Activated B cell treated with CpG ODN at 0.5 μM for 24 hours (primary cell): ENCODE data around the gene IGDCC3. TPM values are rescaled to one million over a fixed set of nuclear protein-coding genes. Genes with fewer than 3 reads are reported as not detected.
"Not testable (repeated sequence)": the region's sequence is repeated elsewhere in the genome, so short reads cannot be mapped to it uniquely, and the experiment has no call there.

Source experiments
- ATAC-seq: fragments of 200-7000 bp; cut with Tn5 transposase; one replicate; pipeline ENCODE4 v1.10.0; 2021; ENCODE audit warnings: low read depth, mild to moderate bottlenecking, moderate library complexity
- CTCF ChIA-PET: fragments of 350-600 bp; sonication (Branson Sonifier 250); formaldehyde crosslinking; loops from one replicate; lab custom pipeline; 2021; ENCODE audit warnings: antibody characterized with exemption; lab: Charles Lee
- POLR2A ChIA-PET: fragments of 350-600 bp; sonication (Branson Sonifier 250); formaldehyde crosslinking; loops from one replicate; lab custom pipeline; 2021; ENCODE audit warnings: antibody characterized with exemption; lab: Charles Lee
- DNase-seq: peaks from one replicate; pipeline ENCODE4 v3.0.0; 2022
- H3K27ac Mint-ChIP-seq: one replicate; pipeline ENCODE4 v1.8.0; 2020; ENCODE audit warnings: mixed read lengths
- H3K27me3 Mint-ChIP-seq: one replicate; pipeline ENCODE4 v1.8.0; 2021; ENCODE audit warnings: mixed read lengths
- H3K36me3 Mint-ChIP-seq: one replicate; pipeline ENCODE4 v1.8.0; 2021; ENCODE audit warnings: low read depth, mixed read lengths
- H3K4me1 Mint-ChIP-seq: one replicate; pipeline ENCODE4 v1.8.0; 2021; ENCODE audit warnings: mixed read lengths
- H3K4me3 Mint-ChIP-seq: one replicate; pipeline ENCODE4 v1.8.0; 2020; ENCODE audit warnings: mild to moderate bottlenecking, mixed read lengths
- H3K9me3 Mint-ChIP-seq: one replicate; pipeline ENCODE4 v1.8.0; 2020; ENCODE audit warnings: mixed read lengths
- intact Hi-C: fragments of 100-400 bp; cut with micrococcal nuclease; formaldehyde crosslinking; loops from one replicate; pipeline ENCODE4 v1.15.1; 2024
- total RNA-seq: library from RNA; stranded (reverse); gene quantifications from 2 replicates; pipeline ENCODE4 v1.2.3, GENCODE V29; 2022
- TF ChIP-seq, protein P1 (sequence below): fragments of 200-600 bp; IDR thresholded peaks from one replicate; pipeline ENCODE4 v1.8.0; 2022; ENCODE audit warnings: antibody characterized with exemption, mild to moderate bottlenecking

Gene IGDCC3
- total RNA-seq, 1 donor from 2014 or later = not detected

DNA sequence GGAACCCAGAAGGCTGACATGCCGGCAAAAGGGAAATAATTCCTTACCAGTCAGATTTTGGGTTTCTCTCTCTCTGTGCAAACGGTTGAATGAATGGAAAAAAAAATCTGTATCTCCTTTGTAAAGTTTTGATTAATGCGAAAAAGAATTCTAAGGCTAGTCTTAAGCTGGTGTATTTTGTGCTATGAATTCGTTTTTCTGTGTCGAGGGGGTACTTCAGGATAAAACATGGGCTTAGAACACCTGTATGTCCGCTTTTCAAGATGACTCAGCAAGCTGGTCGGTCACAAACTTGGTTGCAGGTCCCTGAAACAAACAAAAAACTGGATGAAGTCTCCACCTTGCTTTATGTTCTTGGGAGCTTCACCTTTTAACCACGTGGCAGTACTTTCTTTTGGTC, 28.5 kb downstream of the IGDCC3 start:
- TF ChIP-seq, protein P1, sequence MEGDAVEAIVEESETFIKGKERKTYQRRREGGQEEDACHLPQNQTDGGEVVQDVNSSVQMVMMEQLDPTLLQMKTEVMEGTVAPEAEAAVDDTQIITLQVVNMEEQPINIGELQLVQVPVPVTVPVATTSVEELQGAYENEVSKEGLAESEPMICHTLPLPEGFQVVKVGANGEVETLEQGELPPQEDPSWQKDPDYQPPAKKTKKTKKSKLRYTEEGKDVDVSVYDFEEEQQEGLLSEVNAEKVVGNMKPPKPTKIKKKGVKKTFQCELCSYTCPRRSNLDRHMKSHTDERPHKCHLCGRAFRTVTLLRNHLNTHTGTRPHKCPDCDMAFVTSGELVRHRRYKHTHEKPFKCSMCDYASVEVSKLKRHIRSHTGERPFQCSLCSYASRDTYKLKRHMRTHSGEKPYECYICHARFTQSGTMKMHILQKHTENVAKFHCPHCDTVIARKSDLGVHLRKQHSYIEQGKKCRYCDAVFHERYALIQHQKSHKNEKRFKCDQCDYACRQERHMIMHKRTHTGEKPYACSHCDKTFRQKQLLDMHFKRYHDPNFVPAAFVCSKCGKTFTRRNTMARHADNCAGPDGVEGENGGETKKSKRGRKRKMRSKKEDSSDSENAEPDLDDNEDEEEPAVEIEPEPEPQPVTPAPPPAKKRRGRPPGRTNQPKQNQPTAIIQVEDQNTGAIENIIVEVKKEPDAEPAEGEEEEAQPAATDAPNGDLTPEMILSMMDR = no peak
- no peak for DNase-seq
- Mint-ChIP-seq H3K27me3 (peaks cover 32% of the 10 kb centered on the region), H3K27ac (no peak overlapping the region), H3K9me3 (peaks cover 9% of the 10 kb centered on the region), H3K4me3 (no peak overlapping the region), H3K36me3 (no peaks in the 10 kb centered on the region), H3K4me1 (no peaks in the 10 kb centered on the region)
- CTCF ChIA-PET = no interaction called here
- intact Hi-C loops = no loop called here
- no peak for ATAC-seq
- POLR2A ChIA-PET = no interaction called here

DNA sequence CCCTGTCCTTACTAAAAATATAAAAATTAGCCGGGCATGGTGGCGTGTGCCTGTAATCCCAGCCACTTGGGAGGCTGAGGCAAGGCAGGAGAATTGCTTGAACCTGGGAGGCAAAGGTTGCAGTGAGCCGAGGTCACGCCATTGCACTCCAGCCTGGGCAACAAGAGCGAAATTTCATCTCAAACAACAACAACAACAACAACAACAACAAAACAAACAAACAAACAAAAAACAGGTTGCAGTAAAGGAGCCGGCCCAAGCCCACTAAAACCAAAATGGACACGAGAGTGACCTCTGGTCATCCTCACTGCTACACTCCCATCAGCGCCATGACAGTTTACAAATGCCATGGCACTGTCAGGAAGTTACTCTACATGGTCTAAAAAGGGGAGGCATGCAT, 30.0 kb downstream of the IGDCC3 start:
- H3K4me1 Mint-ChIP-seq, intact Hi-C loops, H3K27ac Mint-ChIP-seq, H3K4me3 Mint-ChIP-seq, H3K36me3 Mint-ChIP-seq, POLR2A ChIA-PET, CTCF ChIA-PET, DNase-seq, ATAC-seq, H3K9me3 Mint-ChIP-seq: not testable (repeated sequence)
- peaks cover 25% of the 10 kb centered on the region for H3K27me3 Mint-ChIP-seq

- intact Hi-C loops = no loop called here
- Mint-ChIP-seq H3K36me3 (no peaks in the 10 kb centered on the region), H3K27me3 (peaks cover 26% of the 10 kb centered on the region), H3K9me3 (no peaks in the 10 kb centered on the region), H3K4me3 (no peak overlapping the region), H3K4me1 (no peaks in the 10 kb centered on the region), H3K27ac (no peak overlapping the region)
- DNase-seq = no peak
- CTCF ChIA-PET = no interaction called here
- POLR2A ChIA-PET = no interaction called here
- no peak for ATAC-seq
- TF ChIP-seq, protein P1 = no peak
Measured at GRCh38 chr15:65346856-65347598, 30.8 kb downstream of the IGDCC3 start.

GRCh38 chr15:65344914-65345275, 32.9 kb downstream of the IGDCC3 start:
- DNase-seq (no peak), ATAC-seq (no peak)
- no peaks in the 10 kb centered on the region for H3K36me3 Mint-ChIP-seq
- POLR2A ChIA-PET = no interaction called here
- H3K27me3 Mint-ChIP-seq = peaks cover 34% of the 10 kb centered on the region
- H3K27ac Mint-ChIP-seq = no peak overlapping the region
- peaks cover under 1% of the 10 kb centered on the region for H3K4me1 Mint-ChIP-seq
- intact Hi-C loops = no loop called here
- TF ChIP-seq, protein P1 = no peak
- CTCF ChIA-PET = no interaction called here
- H3K9me3 Mint-ChIP-seq = no peaks in the 10 kb centered on the region
- H3K4me3 Mint-ChIP-seq = no peak overlapping the region

- no peaks in the 10 kb centered on the region for H3K9me3 Mint-ChIP-seq
- intact Hi-C loops = no loop called here
- H3K27ac Mint-ChIP-seq = no peak overlapping the region
Measured at GRCh38 chr15:65344214-65344913, 33.4 kb downstream of the IGDCC3 start.

More at GRCh38 chr15:65344214-65344913, 33.4 kb downstream of the IGDCC3 start:
- H3K27me3 Mint-ChIP-seq = peaks cover 39% of the 10 kb centered on the region
- TF ChIP-seq, protein P1 = no peak
- no peak overlapping the region for H3K4me3 Mint-ChIP-seq
- no peak for ATAC-seq
- POLR2A ChIA-PET = no interaction called here
- no peak for DNase-seq
- peaks cover 4% of the 10 kb centered on the region for H3K4me1 Mint-ChIP-seq
- H3K36me3 Mint-ChIP-seq = no peaks in the 10 kb centered on the region
- CTCF ChIA-PET = no interaction called here
